Measurements from ENCODE around the gene IFNG.
"Not testable (repeated sequence)": the region's sequence is repeated elsewhere in the genome, so short reads cannot be mapped to it uniquely, and the experiment has no call there.

The IFNG gene

GRCh38 chr12:68178184-68178583 lies 18.6 kb upstream of the IFNG start:
- DNase-seq (ENCODE audit: low read depth) = no peak
- H3K4me3 ChIP-seq (ENCODE audit: low read depth, low read length) = no peak overlapping the region
- no peak for TF ChIP-seq CTCF (IDR thresholded peaks at IDR 0.05; ENCODE audit: insufficient read depth, low read depth, low read length, missing control alignments)

GRCh38 chr12:68177562-68177961 lies 18.0 kb upstream of the IFNG start:
- no peak overlapping the region for H3K4me3 ChIP-seq (ENCODE audit: low read depth, low read length)
- TF ChIP-seq CTCF (IDR thresholded peaks at IDR 0.05; ENCODE audit: insufficient read depth, low read depth, low read length, missing control alignments) = no peak
- no peak for DNase-seq (ENCODE audit: low read depth)

GRCh38 chr12:68176257-68176656 lies 16.7 kb upstream of the IFNG start:
- no peak overlapping the region for H3K4me3 ChIP-seq (ENCODE audit: low read depth, low read length)
- no peak for TF ChIP-seq CTCF (IDR thresholded peaks at IDR 0.05; ENCODE audit: insufficient read depth, low read depth, low read length, missing control alignments)
- no peak for DNase-seq (ENCODE audit: low read depth)

- peak overlapping the region; percentile 16; the same call in 1 of the 2 replicates for H3K4me3 ChIP-seq (ENCODE audit: low read depth, low read length)
- DNase-seq (ENCODE audit: low read depth) = peak; percentile 76
- TF ChIP-seq CTCF (IDR thresholded peaks at IDR 0.05; ENCODE audit: insufficient read depth, low read depth, low read length, missing control alignments) = no peak
These were observed 16.1 kb upstream of the IFNG start for GRCh38 chr12:68175557-68176061.

- H3K4me3 ChIP-seq (ENCODE audit: low read depth, low read length); DNase-seq (ENCODE audit: low read depth): not testable (repeated sequence)
These were observed 15.2 kb upstream of the IFNG start for GRCh38 chr12:68174761-68175160.

- TF ChIP-seq CTCF (IDR thresholded peaks at IDR 0.05; ENCODE audit: insufficient read depth, low read depth, low read length, missing control alignments) = no peak
- DNase-seq (ENCODE audit: low read depth) = no peak
- H3K4me3 ChIP-seq (ENCODE audit: low read depth, low read length) = no peak overlapping the region
These were observed 14.3 kb upstream of the IFNG start for GRCh38 chr12:68173792-68174191.

GRCh38 chr12:68170726-68171125 lies 11.2 kb upstream of the IFNG start:
- H3K4me3 ChIP-seq (ENCODE audit: low read depth, low read length) = no peak overlapping the region
- DNase-seq (ENCODE audit: low read depth) = no peak
- no peak for TF ChIP-seq CTCF (IDR thresholded peaks at IDR 0.05; ENCODE audit: insufficient read depth, low read depth, low read length, missing control alignments)

Measured in GM12865 (cell line).